ENCODE results near the gene RFTN1. TPM values are rescaled to one million over a fixed set of nuclear protein-coding genes. Genes with fewer than 3 reads are reported as not detected.

Gene RFTN1
- total RNA-seq, 1 experiment from 2014 or later, result 2.2 TPM

GRCh38 chr3:16506451-16506850 lies 7.0 kb downstream of the RFTN1 start:
- Histone ChIP-seq H3K23ac (ENCODE audit: insufficient read length, low read depth, low read length) (no peak overlapping the region), H3K27me3 (ENCODE audit: insufficient read depth, low read length) (no peaks in the 10 kb centered on the region), H3K9me3 (ENCODE audit: control insufficient read depth, low read depth, low read length) (no peaks in the 10 kb centered on the region), H3K79me1 (ENCODE audit: insufficient read depth, low read depth, low read length, poor library complexity, severe bottlenecking) (no peaks in the 10 kb centered on the region), H3T11ph (ENCODE audit: low read length) (no peak overlapping the region), H3K4me1 (ENCODE audit: insufficient read depth, low read length) (no peaks in the 10 kb centered on the region), H3K23me2 (ENCODE audit: insufficient read length, low read depth, low read length, poor library complexity, severe bottlenecking) (no peaks in the 10 kb centered on the region), H4K91ac (ENCODE audit: insufficient read length, low read depth, low read length) (no peak overlapping the region), H4K5ac (ENCODE audit: insufficient read length, low read depth, low read length) (no peak overlapping the region), H3K56ac (ENCODE audit: insufficient read length, low read depth, low read length) (no peak overlapping the region), H3K79me2 (ENCODE audit: insufficient read depth, low read length) (no peaks in the 10 kb centered on the region), H2AK5ac (ENCODE audit: insufficient read length, low read length) (no peak overlapping the region), H2BK120ac (ENCODE audit: low read depth, low read length, poor library complexity, severe bottlenecking) (no peak overlapping the region), H3K14ac (ENCODE audit: insufficient read depth, low read length) (no peak overlapping the region), H3K4ac (ENCODE audit: low read depth, low read length) (no peak overlapping the region), H2AFZ (ENCODE audit: low read length) (no peak overlapping the region), H3K27ac (ENCODE audit: insufficient read length, low read depth, low read length) (no peak overlapping the region), H3K18ac (ENCODE audit: insufficient read length, low read depth, low read length) (no peak overlapping the region), H2BK15ac (ENCODE audit: low read depth, low read length) (no peak overlapping the region), H2BK5ac (ENCODE audit: insufficient read length, low read length) (no peak overlapping the region), H2BK20ac (ENCODE audit: low read depth, low read length, poor library complexity, severe bottlenecking) (no peak overlapping the region), H2BK12ac (ENCODE audit: insufficient read length, low read depth, low read length) (no peak overlapping the region), H3K4me2 (ENCODE audit: insufficient read depth, insufficient read length, low read length) (no peak overlapping the region), H3K9ac (ENCODE audit: extremely low read depth, insufficient read length, low read length) (no peak overlapping the region), H4K8ac (replicated peaks; ENCODE audit: insufficient read length, low read depth, low read length) (no peak overlapping the region), H4K20me1 (ENCODE audit: control insufficient read depth, insufficient read depth, insufficient read length) (peaks cover 2% of the 10 kb centered on the region)
- Mint-ChIP-seq H3K36me3 (ENCODE audit: insufficient read depth in 1 of 3, low read depth in 3 of 3) (no peaks in the 10 kb centered on the region), H3K4me3 (no peak overlapping the region), H3K27me3 (ENCODE audit: low read depth) (peaks cover 19% of the 10 kb centered on the region), H3K27ac (no peak overlapping the region), H3K9me3 (0 out of 5 replicates have a peak, but pooled peaks cover 0 to 3% of the 10 kb centered on the region in 2 experiments), H3K4me1 (peaks cover 8% of the 10 kb centered on the region in 2 experiments)
- no peak for DNase-seq
- TF ChIP-seq, protein P1, sequence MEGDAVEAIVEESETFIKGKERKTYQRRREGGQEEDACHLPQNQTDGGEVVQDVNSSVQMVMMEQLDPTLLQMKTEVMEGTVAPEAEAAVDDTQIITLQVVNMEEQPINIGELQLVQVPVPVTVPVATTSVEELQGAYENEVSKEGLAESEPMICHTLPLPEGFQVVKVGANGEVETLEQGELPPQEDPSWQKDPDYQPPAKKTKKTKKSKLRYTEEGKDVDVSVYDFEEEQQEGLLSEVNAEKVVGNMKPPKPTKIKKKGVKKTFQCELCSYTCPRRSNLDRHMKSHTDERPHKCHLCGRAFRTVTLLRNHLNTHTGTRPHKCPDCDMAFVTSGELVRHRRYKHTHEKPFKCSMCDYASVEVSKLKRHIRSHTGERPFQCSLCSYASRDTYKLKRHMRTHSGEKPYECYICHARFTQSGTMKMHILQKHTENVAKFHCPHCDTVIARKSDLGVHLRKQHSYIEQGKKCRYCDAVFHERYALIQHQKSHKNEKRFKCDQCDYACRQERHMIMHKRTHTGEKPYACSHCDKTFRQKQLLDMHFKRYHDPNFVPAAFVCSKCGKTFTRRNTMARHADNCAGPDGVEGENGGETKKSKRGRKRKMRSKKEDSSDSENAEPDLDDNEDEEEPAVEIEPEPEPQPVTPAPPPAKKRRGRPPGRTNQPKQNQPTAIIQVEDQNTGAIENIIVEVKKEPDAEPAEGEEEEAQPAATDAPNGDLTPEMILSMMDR (conservative IDR thresholded peaks at IDR 0.05), result no peak
- no CpG with 5 or more reads among the region's 3 CpGs for WGBS (ENCODE audit: extremely low coverage, insufficient read length, low lambda C conversion rate)
